SK-N-SH (cell line): ENCODE measurements around the gene SLC28A3. TPM values are rescaled to one million over a fixed set of nuclear protein-coding genes. Genes with fewer than 3 reads are reported as not detected.

Source experiments
- CTCF ChIA-PET: fragments of 300-600, 350-600 bp; formaldehyde crosslinking; extraction: SDS; loops from one replicate; lab custom pipeline; 2021; lab: Yijun Ruan, JAX
- POLR2A ChIA-PET: fragments of 350-600 bp; sonication (Branson Sonifier 250); formaldehyde crosslinking; extraction: SDS; loops from one replicate; lab custom pipeline; 2020; ENCODE audit warnings: antibody characterized with exemption, inconsistent platforms; lab: Yijun Ruan, JAX
- DNase-seq: peaks from one replicate; pipeline ENCODE4 v3.0.0; 2012
- H2AFZ ChIP-seq: fragments of 200-600 bp; sonication (generic); 2 replicates; pipeline ENCODE4 v1.8.1; 2016; ENCODE audit warnings: antibody characterized with exemption, mild to moderate bottlenecking, low read depth
- H3F3A ChIP-seq: fragments of 200-600 bp; sonication (generic); replicated peaks from 2 replicates; pipeline ENCODE3; 2016; ENCODE audit warnings: antibody characterized with exemption, mild to moderate bottlenecking; ENCODE audit not compliant: insufficient read depth
- H3K27ac ChIP-seq, 2 experiments: fragments of 200-500 bp in 1 of 2; fragments of 200-600 bp in 1 of 2; sonication (Bioruptor generic) in 1 of 2; sonication (generic), shearing (Covaris generic) in 1 of 2; 2 replicates each; pipeline versions ENCODE4 v1.5.1 to v1.6.1; 2014 to 2016; ENCODE audit warnings: low read depth in 2 of 2, inconsistent platforms in 1 of 2, low read length in 1 of 2, mild to moderate bottlenecking in 1 of 2, mixed read lengths in 1 of 2
- H3K27me3 ChIP-seq: fragments of 200-600 bp; sonication (generic), shearing (Covaris generic); 2 replicates; pipeline ENCODE4 v1.6.1; 2016; ENCODE audit warnings: mixed run types; ENCODE audit not compliant: insufficient read depth
- H3K36me3 ChIP-seq, 2 experiments: fragments of 200-500 bp in 1 of 2; fragments of 200-600 bp in 1 of 2; sonication (Bioruptor generic) in 1 of 2; sonication (generic) in 1 of 2; replicated peaks in 1 of 2; 2 replicates each; pipeline versions ENCODE3 to v1.5.1; 2014 to 2016; ENCODE audit warnings: low read length in 1 of 2, mild to moderate bottlenecking in 1 of 2; ENCODE audit not compliant: insufficient read depth in 2 of 2, control insufficient read depth in 1 of 2
- H3K4me1 ChIP-seq, 2 experiments: fragments of 200-500 bp in 1 of 2; fragments of 200-600 bp in 1 of 2; sonication (Bioruptor generic) in 1 of 2; sonication (generic), shearing (Covaris generic) in 1 of 2; 2 replicates each; pipeline versions ENCODE4 v1.5.1 to v1.6.1; 2014 to 2016; ENCODE audit warnings: low read depth in 1 of 2, low read length in 1 of 2, mixed run types in 1 of 2; ENCODE audit not compliant: insufficient read depth in 2 of 2, control insufficient read depth in 1 of 2
- H3K4me2 ChIP-seq: fragments of 200-600 bp; sonication (generic), shearing (Covaris generic); 2 replicates; pipeline ENCODE4 v1.6.1; 2017; ENCODE audit warnings: mixed run types
- H3K4me3 ChIP-seq, 2 experiments: fragments of 200-500 bp in 1 of 2; fragments of 200-600 bp in 1 of 2; sonication (Bioruptor generic) in 1 of 2; sonication (generic), shearing (Covaris generic) in 1 of 2; 2 replicates each; pipeline versions ENCODE4 v1.5.1 to v1.8.1; 2014 to 2016; ENCODE audit warnings: low read depth in 2 of 2, inconsistent platforms in 1 of 2, low read length in 1 of 2, mild to moderate bottlenecking in 1 of 2, mixed read lengths in 1 of 2, moderate library complexity in 1 of 2
- H3K79me2 ChIP-seq: fragments of 200-600 bp; sonication (generic); 2 replicates; pipeline ENCODE4 v1.8.1; 2017; ENCODE audit warnings: mild to moderate bottlenecking; ENCODE audit not compliant: insufficient read depth
- H3K9ac ChIP-seq: fragments of 200-600 bp; sonication (generic); 2 replicates; pipeline ENCODE4 v1.6.1; 2017; ENCODE audit warnings: mixed run types
- H3K9me2 ChIP-seq: fragments of 200-600 bp; sonication (generic); 2 replicates; pipeline ENCODE4 v1.6.1; 2017; ENCODE audit warnings: mixed run types
- H3K9me3 ChIP-seq: fragments of 200-600 bp; sonication (generic); 2 replicates; pipeline ENCODE4 v1.6.1; 2017; ENCODE audit warnings: mixed run types, mild to moderate bottlenecking, moderate library complexity
- H4K20me1 ChIP-seq: fragments of 200-600 bp; sonication (generic); 2 replicates; pipeline ENCODE4 v1.6.1; 2017; ENCODE audit warnings: mild to moderate bottlenecking, mixed run types; ENCODE audit not compliant: insufficient read depth
- ELF1 ChIP-seq: IDR thresholded peaks from 2 replicates; pipeline ENCODE4 v1.4.0; 2012
- EZH2phosphoT487 ChIP-seq: fragments of 200-600 bp; sonication (generic); IDR thresholded peaks from 2 replicates; pipeline ENCODE4 v1.6.1; 2017; ENCODE audit warnings: low read depth, mixed run types, mild to moderate bottlenecking, antibody characterized with exemption, moderate library complexity, borderline replicate concordance
- JUND ChIP-seq: IDR thresholded peaks from 2 replicates; pipeline ENCODE4 v1.4.0; 2012
- MXI1 ChIP-seq: IDR thresholded peaks from 2 replicates; pipeline ENCODE4 v1.6.1; 2012; ENCODE audit warnings: mild to moderate bottlenecking, low read depth, low read length, improper control_type of control experiment
- NFIC ChIP-seq: IDR thresholded peaks from 2 replicates; pipeline ENCODE4 v1.4.0; 2012; ENCODE audit warnings: borderline replicate concordance
- POLR2AphosphoS5 ChIP-seq: IDR thresholded peaks from 2 replicates; pipeline ENCODE4 v1.6.1; 2012; ENCODE audit warnings: low read depth, low read length
- RAD21 ChIP-seq: IDR thresholded peaks from 2 replicates; pipeline ENCODE4 v1.6.1; 2012; ENCODE audit warnings: mild to moderate bottlenecking, low read length
- RCOR1 ChIP-seq: fragments of 150-350 bp; IDR thresholded peaks from 2 replicates; pipeline ENCODE4 v1.6.1; 2017; ENCODE audit warnings: antibody characterized with exemption, low read length
- RFX5 ChIP-seq: IDR thresholded peaks from 2 replicates; pipeline ENCODE4 v1.6.1; 2012; ENCODE audit warnings: mild to moderate bottlenecking, improper control_type of control experiment, low read length
- RXRA ChIP-seq: IDR thresholded peaks from 2 replicates; pipeline ENCODE4 v1.4.0; 2012; ENCODE audit warnings: low read depth, mild to moderate bottlenecking, borderline replicate concordance
- SMC3 ChIP-seq: IDR thresholded peaks from 2 replicates; pipeline ENCODE4 v1.6.1; 2012; ENCODE audit warnings: low read depth, low read length, improper control_type of control experiment
- TAF1 ChIP-seq: IDR thresholded peaks from 2 replicates; pipeline ENCODE4 v1.6.1; 2012; ENCODE audit warnings: low read depth, mild to moderate bottlenecking, low read length, moderate library complexity, borderline replicate concordance
- YY1 ChIP-seq: IDR thresholded peaks from 2 replicates; pipeline ENCODE4 v1.4.0; 2012; ENCODE audit warnings: low read depth, mild to moderate bottlenecking
- WGBS: methylation state at CpG from one replicate; pipeline ENCODE4 v1.1.6; 2017; ENCODE audit warnings: low lambda C conversion rate; 5-methylcytosine and 5-hydroxymethylcytosine counted together
- polyA plus RNA-seq, 3 experiments: library from polyadenylated mRNA; depleted of rRNA; stranded (reverse); fragments of >200 nt; gene quantifications; 2 replicates each; pipeline ENCODE4 v1.2.3, GENCODE V29; 2012
- TF ChIP-seq, protein P1 (sequence below): fragments of 200-600 bp; sonication (generic); IDR thresholded peaks from 2 replicates; pipeline ENCODE4 v1.6.1; 2017; ENCODE audit warnings: antibody characterized with exemption, mild to moderate bottlenecking, moderate library complexity
- TF ChIP-seq, protein P2 (sequence below): IDR thresholded peaks from 2 replicates; pipeline ENCODE4 v1.4.0; 2012; ENCODE audit warnings: low read depth
- TF ChIP-seq, protein P3 (sequence below): fragments of 150-350 bp; IDR thresholded peaks from 2 replicates; pipeline ENCODE4 v1.6.1; 2016; ENCODE audit warnings: mild to moderate bottlenecking, low read depth, low read length

The SLC28A3 gene
- polyA plus RNA-seq, 1 of the 3 experiments (the other 2 are of a cell fraction): 0.23 TPM

DNA sequence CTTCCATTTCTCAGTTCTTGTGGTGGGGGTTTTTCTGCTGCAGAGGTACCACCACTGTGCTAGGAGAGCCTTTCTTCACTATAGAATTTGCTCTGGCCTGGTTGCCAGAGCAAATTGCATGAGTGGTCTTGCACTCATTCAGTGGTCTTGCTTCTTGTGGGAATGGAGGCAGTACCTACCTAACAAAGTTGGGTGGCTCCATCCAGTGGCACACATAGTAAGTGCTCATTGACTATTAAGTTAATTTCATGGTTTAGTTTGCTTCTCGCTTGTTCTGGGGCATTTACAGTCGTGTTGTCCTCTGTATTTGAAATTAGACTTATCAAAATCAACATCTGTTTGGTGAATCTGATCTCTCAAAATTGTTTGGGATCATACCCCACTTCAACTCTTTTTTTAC lies 23.0 kb downstream of the SLC28A3 start (continued):
- no peak for TF ChIP-seq POLR2AphosphoS5
- TF ChIP-seq RXRA: no peak
- no peak for TF ChIP-seq RCOR1
- TF ChIP-seq, protein P1, sequence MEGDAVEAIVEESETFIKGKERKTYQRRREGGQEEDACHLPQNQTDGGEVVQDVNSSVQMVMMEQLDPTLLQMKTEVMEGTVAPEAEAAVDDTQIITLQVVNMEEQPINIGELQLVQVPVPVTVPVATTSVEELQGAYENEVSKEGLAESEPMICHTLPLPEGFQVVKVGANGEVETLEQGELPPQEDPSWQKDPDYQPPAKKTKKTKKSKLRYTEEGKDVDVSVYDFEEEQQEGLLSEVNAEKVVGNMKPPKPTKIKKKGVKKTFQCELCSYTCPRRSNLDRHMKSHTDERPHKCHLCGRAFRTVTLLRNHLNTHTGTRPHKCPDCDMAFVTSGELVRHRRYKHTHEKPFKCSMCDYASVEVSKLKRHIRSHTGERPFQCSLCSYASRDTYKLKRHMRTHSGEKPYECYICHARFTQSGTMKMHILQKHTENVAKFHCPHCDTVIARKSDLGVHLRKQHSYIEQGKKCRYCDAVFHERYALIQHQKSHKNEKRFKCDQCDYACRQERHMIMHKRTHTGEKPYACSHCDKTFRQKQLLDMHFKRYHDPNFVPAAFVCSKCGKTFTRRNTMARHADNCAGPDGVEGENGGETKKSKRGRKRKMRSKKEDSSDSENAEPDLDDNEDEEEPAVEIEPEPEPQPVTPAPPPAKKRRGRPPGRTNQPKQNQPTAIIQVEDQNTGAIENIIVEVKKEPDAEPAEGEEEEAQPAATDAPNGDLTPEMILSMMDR: peak; percentile 32
- no peak for TF ChIP-seq JUND

DNA sequence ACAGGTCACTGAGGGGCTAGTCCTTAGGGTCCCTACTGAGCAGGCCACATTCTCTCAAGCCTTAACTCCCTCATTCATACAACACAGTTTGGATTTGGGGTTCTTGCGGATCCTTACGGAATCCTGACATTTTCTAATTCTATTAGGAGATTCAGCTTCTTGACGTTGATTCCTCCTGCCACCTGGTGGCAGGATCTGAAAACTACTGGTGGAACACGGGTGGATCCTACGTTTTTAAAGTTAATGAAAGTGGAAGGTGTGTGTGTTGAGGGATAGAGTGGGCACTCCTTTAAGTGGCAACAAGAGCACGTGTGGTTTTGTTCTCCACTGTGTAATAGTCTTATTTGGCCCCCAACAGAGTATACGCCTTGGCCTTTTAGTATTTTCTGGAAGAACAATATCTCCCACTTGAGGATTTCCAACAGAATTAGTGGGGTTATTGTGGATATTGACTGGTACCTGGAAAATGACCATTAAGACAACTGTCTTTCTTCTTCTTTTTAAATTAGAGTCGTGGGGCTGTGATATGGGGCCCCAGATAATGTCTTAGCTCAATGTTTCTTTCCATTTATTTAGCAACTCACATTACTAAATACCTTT lies 25.2 kb downstream of the SLC28A3 start:
- 0 out of 2 replicates have a peak overlapping the region, but pooled peaks have one; percentile 37 for H3K4me2 ChIP-seq
- no peaks in the 10 kb centered on the region for H3K36me3 ChIP-seq
- no peaks in the 10 kb centered on the region for H4K20me1 ChIP-seq
- peak overlapping the region in 1 of 2 experiments; percentile 38; a peak in 1 of 4 replicates for H3K4me3 ChIP-seq
- DNase-seq: peak; percentile 53
- no peaks in the 10 kb centered on the region for H3K4me1 ChIP-seq
- no peak overlapping the region for H3K27ac ChIP-seq
- H3F3A ChIP-seq: no peaks in the 10 kb centered on the region
- H3K9ac ChIP-seq: no peak overlapping the region
- no peaks in the 10 kb centered on the region for H3K9me3 ChIP-seq
- 0 out of 2 replicates have a peak overlapping the region, but pooled peaks have one; percentile 60 for H2AFZ ChIP-seq
- CTCF ChIA-PET: interaction anchor here (0.6 to 2.5 kb wide), 28 partner anchors 8 to 395 kb away, joined by 3 to 19 read pairs (median 4); partner anchors contain the start of gene KIF27
- no peaks in the 10 kb centered on the region for H3K9me2 ChIP-seq
- POLR2A ChIA-PET: no interaction called here
- no peaks in the 10 kb centered on the region for H3K79me2 ChIP-seq
- H3K27me3 ChIP-seq: no peaks in the 10 kb centered on the region
- TF ChIP-seq YY1: no peak
- no peak for TF ChIP-seq TAF1
- TF ChIP-seq, protein P2, sequence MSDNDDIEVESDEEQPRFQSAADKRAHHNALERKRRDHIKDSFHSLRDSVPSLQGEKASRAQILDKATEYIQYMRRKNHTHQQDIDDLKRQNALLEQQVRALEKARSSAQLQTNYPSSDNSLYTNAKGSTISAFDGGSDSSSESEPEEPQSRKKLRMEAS: no peak
- TF ChIP-seq NFIC: no peak
- TF ChIP-seq ELF1: no peak
- 0 out of 2 replicates have a peak, but pooled peaks have one; percentile 34 for TF ChIP-seq RCOR1
- no peak for TF ChIP-seq EZH2phosphoT487
- TF ChIP-seq SMC3: peak; percentile 72
- TF ChIP-seq, protein P1: peak; percentile 88
- TF ChIP-seq RAD21: peak; percentile 82
- TF ChIP-seq MXI1: no peak
- TF ChIP-seq, protein P3, sequence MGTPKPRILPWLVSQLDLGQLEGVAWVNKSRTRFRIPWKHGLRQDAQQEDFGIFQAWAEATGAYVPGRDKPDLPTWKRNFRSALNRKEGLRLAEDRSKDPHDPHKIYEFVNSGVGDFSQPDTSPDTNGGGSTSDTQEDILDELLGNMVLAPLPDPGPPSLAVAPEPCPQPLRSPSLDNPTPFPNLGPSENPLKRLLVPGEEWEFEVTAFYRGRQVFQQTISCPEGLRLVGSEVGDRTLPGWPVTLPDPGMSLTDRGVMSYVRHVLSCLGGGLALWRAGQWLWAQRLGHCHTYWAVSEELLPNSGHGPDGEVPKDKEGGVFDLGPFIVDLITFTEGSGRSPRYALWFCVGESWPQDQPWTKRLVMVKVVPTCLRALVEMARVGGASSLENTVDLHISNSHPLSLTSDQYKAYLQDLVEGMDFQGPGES: no peak
- TF ChIP-seq RFX5: no peak
- TF ChIP-seq, all 33 proteins: peak for 4
- 17% methylated on average over 8 of the region's 8 CpGs for WGBS
